Measurements from ENCODE around the gene PVALB.

PVALB gene

DNA sequence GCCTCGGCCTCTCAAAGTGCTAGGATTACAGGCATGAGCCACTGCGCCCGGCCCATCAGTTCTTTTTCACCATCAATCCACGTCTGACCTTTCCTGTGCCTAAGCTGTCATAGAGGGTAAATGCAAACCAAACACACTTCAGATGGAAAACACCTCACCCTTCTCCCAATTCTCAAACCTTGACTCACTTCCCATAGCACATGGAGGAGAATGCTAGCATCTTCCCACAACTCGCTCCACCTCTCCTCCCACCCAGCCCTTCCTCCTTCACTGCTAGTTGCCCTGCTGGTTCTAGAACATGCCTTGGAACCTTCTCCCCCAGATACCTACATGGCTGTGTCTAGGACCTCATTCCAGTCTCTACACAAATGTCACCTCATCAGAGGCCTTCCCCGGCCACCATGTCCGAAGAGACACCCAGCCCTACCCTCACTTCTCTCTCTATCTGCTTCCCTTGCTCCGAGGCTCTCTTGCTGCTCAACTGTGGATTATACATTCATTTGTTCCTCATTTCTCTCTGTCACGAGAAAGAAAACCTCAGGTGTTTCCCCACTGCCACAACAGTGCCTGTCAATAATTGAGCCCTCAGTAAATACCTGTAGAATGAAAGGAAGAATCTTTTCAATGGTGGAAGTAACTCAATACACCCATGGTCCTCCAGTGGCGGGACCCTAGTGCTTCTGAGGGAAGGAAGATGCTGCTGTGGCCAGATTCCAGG is 22.7 kb upstream of the PVALB start:
- TF ChIP-seq, protein P1, sequence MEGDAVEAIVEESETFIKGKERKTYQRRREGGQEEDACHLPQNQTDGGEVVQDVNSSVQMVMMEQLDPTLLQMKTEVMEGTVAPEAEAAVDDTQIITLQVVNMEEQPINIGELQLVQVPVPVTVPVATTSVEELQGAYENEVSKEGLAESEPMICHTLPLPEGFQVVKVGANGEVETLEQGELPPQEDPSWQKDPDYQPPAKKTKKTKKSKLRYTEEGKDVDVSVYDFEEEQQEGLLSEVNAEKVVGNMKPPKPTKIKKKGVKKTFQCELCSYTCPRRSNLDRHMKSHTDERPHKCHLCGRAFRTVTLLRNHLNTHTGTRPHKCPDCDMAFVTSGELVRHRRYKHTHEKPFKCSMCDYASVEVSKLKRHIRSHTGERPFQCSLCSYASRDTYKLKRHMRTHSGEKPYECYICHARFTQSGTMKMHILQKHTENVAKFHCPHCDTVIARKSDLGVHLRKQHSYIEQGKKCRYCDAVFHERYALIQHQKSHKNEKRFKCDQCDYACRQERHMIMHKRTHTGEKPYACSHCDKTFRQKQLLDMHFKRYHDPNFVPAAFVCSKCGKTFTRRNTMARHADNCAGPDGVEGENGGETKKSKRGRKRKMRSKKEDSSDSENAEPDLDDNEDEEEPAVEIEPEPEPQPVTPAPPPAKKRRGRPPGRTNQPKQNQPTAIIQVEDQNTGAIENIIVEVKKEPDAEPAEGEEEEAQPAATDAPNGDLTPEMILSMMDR (IDR thresholded peaks at IDR 0.05; ENCODE audit: insufficient read depth, low read length, missing control alignments): no peak
- H3K4me3 ChIP-seq (ENCODE audit: low read depth, low read length): no peak overlapping the region
- no peak for DNase-seq (ENCODE audit: low read depth, low spot score)
- ChIA-PET CTCF (interaction anchor here (0.8 to 4.0 kb wide), 5 partner anchors 9 to 18 kb away, joined by 3 to 24 read pairs (median 3); no protein-coding TSS in a partner anchor), POLR2A (no interaction called here)

DNA sequence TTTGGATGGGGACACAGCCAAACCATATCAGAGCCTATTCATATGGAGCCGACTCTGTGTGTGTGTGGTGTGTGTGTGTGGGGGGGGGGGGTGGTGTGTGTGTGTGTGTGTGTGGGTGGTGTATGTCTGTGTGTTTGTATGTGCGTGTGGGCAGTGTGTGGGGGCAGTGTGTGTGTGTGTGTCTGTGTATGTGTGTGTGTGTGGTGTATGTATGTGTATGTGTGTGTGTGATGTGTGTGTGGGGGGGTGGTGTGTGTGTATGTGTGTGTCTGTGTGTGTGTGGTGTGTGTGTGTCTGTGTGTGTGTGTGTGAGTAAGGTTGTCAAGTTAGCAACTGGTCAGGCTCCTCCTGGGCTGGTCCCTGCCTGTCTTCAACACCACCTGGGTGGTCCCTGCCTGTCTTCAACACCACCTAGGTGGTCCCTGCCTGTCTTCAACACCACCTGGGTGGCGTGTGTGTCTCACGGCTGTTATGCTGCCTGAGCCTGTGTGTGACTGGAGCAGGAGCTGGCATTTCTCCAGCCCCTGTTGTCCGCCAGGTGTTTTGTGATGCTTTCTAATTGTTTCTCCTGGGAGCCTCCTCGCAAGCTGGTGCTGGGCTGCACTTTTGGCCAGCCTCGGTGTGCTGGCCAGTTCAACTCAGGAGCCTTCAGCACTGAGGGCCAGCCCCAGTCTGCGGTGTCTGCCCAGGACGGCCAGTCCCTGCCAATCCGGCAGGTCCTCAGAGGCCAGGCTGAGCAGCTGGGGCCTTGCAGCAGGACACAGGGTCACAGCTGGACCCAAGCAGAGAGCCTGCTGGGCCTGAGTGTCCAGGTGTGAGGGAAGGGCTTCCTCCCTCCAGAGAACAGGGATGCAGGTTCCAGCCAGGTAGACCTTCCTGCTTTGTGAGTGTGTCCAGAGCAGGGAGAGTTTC is 21.5 kb upstream of the PVALB start:
- POLR2A ChIA-PET: no interaction called here
- no peak overlapping the region for H3K4me3 ChIP-seq (ENCODE audit: low read depth, low read length)
- no peak for DNase-seq (ENCODE audit: low read depth, low spot score)
- CTCF ChIA-PET: interaction anchor here (0.8 kb wide), 1 partner anchor 14 kb away, joined by 3 read pairs; no protein-coding TSS in a partner anchor
- TF ChIP-seq, protein P1 (IDR thresholded peaks at IDR 0.05; ENCODE audit: insufficient read depth, low read length, missing control alignments): no peak

DNA sequence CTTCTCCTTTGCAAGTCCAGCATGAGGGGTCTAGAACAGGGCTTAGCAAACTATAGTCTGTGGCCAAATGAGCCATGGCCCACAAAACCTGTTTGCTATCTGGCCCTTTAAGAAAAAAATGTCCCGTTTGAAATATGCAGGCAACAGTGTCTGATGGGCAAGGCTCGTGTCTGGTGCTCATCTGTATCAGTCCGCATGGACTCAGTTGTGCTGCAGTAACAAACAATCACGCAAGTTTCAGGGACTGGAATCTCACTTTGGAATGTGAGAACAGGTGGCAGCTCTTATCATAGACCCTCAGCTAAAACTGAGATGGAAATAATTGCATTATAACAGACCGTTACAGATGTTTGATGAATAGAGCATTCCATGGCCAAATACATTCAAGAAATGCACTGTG is 19.1 kb upstream of the PVALB start:
- DNase-seq (ENCODE audit: low read depth, low spot score): no peak
- H3K4me3 ChIP-seq (ENCODE audit: low read depth, low read length): no peak overlapping the region
- TF ChIP-seq, protein P1 (IDR thresholded peaks at IDR 0.05; ENCODE audit: insufficient read depth, low read length, missing control alignments): no peak
- POLR2A ChIA-PET: no interaction called here
- CTCF ChIA-PET: interaction anchor here (1.6 to 4.0 kb wide), 2 partner anchors 17 to 21 kb away, joined by 8 to 43 read pairs; no protein-coding TSS in a partner anchor

DNA sequence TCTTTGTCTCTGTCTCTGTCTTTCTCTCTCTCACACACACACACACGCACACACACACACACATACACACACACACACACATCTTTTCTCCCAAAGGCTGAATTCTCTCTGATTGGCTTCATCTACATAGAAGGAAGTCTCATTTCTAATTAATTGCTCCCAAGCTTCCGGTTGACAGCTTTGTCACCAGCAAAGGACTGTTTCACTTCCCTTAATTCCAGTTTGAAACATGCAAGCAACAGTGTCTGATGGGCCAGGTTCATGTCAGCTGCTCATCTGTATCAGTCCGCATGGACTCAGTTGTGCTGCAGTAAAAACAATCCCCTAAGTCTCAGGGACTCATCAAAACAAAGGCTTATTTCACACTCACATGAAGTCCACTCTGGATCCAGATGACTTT is 16.2 kb upstream of the PVALB start:
- ChIA-PET CTCF (interaction anchor here (0.7 to 2.0 kb wide), 2 partner anchors 23 to 147 kb away, joined by 3 to 9 read pairs; no protein-coding TSS in a partner anchor), POLR2A (no interaction called here)
- TF ChIP-seq, protein P1 (IDR thresholded peaks at IDR 0.05; ENCODE audit: insufficient read depth, low read length, missing control alignments): no peak
- DNase-seq (ENCODE audit: low read depth, low spot score): no peak
- H3K4me3 ChIP-seq (ENCODE audit: low read depth, low read length): no peak overlapping the region

DNA sequence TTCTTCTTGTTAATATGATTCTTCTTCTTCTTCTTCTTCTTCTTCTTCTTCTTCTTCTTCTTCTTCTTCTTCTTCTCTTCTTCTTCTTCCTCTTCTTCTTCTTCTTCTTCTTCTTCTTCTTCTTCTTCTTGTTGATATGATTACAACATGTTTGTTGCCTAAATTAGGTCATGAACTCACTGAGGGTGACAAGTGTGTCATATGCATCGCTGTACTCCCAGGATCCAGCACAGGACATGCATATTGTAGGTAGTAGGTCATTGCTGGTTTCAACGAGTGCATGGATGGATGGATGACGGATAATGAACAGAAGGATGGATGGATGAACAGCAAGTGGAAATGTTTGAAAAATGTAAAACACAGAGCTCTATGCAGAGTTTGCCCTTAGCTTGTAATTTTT is 14.9 kb upstream of the PVALB start:
- no peak for DNase-seq (ENCODE audit: low read depth, low spot score)
- ChIA-PET CTCF (interaction anchor here (0.7 to 2.0 kb wide), 4 partner anchors 10 to 144 kb away, joined by 3 to 9 read pairs (median 4); no protein-coding TSS in a partner anchor), POLR2A (interaction anchor here (0.6 kb wide), 1 partner anchor 161 kb away, joined by 3 read pairs; no protein-coding TSS in a partner anchor)
- TF ChIP-seq, protein P1 (IDR thresholded peaks at IDR 0.05; ENCODE audit: insufficient read depth, low read length, missing control alignments): no peak
- H3K4me3 ChIP-seq (ENCODE audit: low read depth, low read length): no peak overlapping the region
